Upper lobe of left lung (tissue), 6 donors: ENCODE data around the gene C11orf52. TPM values are rescaled to one million over a fixed set of nuclear protein-coding genes. Genes with fewer than 3 reads are reported as not detected.

Source experiments
- ATAC-seq, 2 donors: fragments of 200-7000 bp; cut with Tn5 transposase; one replicate each; pipeline ENCODE4 v1.9.1; 2022; ENCODE audit warnings: mild to moderate bottlenecking in 2 of 2, moderate library complexity in 2 of 2; ENCODE audit not compliant: low FRiP score in 2 of 2
- DNase-seq, 2 donors: peaks; one replicate each; pipeline ENCODE4 v3.0.0-alpha.2; 2019 to 2020
- H3K27ac ChIP-seq, 4 donors: fragments of 200-600 bp; sonication (generic); one replicate each; pipeline ENCODE4 v1.5.1; 2016 to 2019
- H3K27me3 ChIP-seq, 4 donors: fragments of 200-600 bp; sonication (generic); one replicate each; pipeline ENCODE4 v1.5.1; 2017 to 2019
- H3K36me3 ChIP-seq, 4 donors: fragments of 200-600 bp; sonication (generic); one replicate each; pipeline ENCODE4 v1.5.1; 2016 to 2019
- H3K4me1 ChIP-seq, 4 donors: fragments of 200-600 bp; sonication (generic); one replicate each; pipeline ENCODE4 v1.5.1; 2018 to 2019
- H3K4me3 ChIP-seq, 4 donors: fragments of 200-600 bp; sonication (generic); one replicate each; pipeline ENCODE4 v1.5.1; 2017 to 2019; ENCODE audit warnings: mild to moderate bottlenecking in 2 of 4, moderate library complexity in 1 of 4
- H3K9me3 ChIP-seq, 4 donors: fragments of 200-600 bp; sonication (generic); one replicate each; pipeline ENCODE4 v1.5.1; 2018 to 2019
- EP300 ChIP-seq, 4 donors: sonication (generic); formaldehyde crosslinking; IDR thresholded peaks; one replicate each; pipeline ENCODE4 v1.5.1; 2017; ENCODE audit warnings: antibody characterized with exemption in 4 of 4, control low read depth in 2 of 4
- POLR2A ChIP-seq, 4 donors: fragments of 450-650 bp; IDR thresholded peaks; one replicate each; pipeline ENCODE4 v1.5.1; 2016 to 2017; ENCODE audit warnings: antibody characterized with exemption in 4 of 4, mild to moderate bottlenecking in 2 of 4
- POLR2AphosphoS5 ChIP-seq, 2 donors: sonication (generic); formaldehyde crosslinking; IDR thresholded peaks; one replicate each; pipeline ENCODE4 v1.5.1; 2017; ENCODE audit warnings: antibody characterized with exemption in 2 of 2
- WGBS, 2 donors: methylation state at CpG; one replicate each; pipeline ENCODE4 v1.1.5; 2017 to 2018; 5-methylcytosine and 5-hydroxymethylcytosine counted together
- total RNA-seq, 6 donors: library from RNA; depleted of rRNA in 4 of 6; stranded (reverse); fragments of >200 nt in 4 of 6; gene quantifications; one replicate each; pipeline versions ENCODE4 v1.1.0 to v1.2.1, GENCODE V29; 2016 to 2021
- TF ChIP-seq, protein P1 (sequence below), 6 experiments: fragments of 450-650 bp in 4 of 6; fragments of 200-600 bp in 2 of 6; sonication (generic) in 2 of 6; IDR thresholded peaks; one replicate each; pipeline ENCODE4 v1.5.1; 2016 to 2019; ENCODE audit warnings: antibody characterized with exemption in 6 of 6
- donor health status: DM: no; HTN: no; CAD: no; lungs with moderate emphysema.
- donor health status: DM: no; HTN: yes; CAD: no; lungs with severe emphysema.

Gene C11orf52
- total RNA-seq, 6 donors from 2014 or later, result 7.1 to 26.7 (median 11.3) TPM

DNA sequence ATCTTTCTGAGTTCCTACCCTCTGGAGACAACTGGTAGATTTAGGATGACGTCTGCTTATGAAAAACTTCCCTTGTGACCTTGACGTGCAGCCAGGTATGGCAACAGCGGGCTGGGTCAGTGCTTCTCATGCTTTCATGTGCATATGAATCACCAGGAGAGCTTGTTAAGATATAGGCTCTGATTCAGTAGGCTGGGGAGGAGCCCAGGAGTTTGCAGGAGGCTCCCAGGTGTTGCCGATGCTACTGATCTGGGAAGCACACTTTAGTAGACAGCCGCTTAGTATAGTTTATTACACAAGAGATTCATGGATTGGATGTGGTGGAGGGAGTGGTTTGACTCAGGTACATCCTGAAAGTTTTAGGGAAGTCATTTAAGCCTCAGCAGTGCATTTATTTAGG is 42.2 kb downstream of the C11orf52 start:
- TF ChIP-seq, protein P1, sequence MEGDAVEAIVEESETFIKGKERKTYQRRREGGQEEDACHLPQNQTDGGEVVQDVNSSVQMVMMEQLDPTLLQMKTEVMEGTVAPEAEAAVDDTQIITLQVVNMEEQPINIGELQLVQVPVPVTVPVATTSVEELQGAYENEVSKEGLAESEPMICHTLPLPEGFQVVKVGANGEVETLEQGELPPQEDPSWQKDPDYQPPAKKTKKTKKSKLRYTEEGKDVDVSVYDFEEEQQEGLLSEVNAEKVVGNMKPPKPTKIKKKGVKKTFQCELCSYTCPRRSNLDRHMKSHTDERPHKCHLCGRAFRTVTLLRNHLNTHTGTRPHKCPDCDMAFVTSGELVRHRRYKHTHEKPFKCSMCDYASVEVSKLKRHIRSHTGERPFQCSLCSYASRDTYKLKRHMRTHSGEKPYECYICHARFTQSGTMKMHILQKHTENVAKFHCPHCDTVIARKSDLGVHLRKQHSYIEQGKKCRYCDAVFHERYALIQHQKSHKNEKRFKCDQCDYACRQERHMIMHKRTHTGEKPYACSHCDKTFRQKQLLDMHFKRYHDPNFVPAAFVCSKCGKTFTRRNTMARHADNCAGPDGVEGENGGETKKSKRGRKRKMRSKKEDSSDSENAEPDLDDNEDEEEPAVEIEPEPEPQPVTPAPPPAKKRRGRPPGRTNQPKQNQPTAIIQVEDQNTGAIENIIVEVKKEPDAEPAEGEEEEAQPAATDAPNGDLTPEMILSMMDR (IDR thresholded peaks at IDR 0.05), result no peak
- TF ChIP-seq EP300 (IDR thresholded peaks at IDR 0.05), result no peak
- TF ChIP-seq POLR2A (IDR thresholded peaks at IDR 0.05), result no peak
- TF ChIP-seq POLR2AphosphoS5 (IDR thresholded peaks at IDR 0.05), result no peak

DNA sequence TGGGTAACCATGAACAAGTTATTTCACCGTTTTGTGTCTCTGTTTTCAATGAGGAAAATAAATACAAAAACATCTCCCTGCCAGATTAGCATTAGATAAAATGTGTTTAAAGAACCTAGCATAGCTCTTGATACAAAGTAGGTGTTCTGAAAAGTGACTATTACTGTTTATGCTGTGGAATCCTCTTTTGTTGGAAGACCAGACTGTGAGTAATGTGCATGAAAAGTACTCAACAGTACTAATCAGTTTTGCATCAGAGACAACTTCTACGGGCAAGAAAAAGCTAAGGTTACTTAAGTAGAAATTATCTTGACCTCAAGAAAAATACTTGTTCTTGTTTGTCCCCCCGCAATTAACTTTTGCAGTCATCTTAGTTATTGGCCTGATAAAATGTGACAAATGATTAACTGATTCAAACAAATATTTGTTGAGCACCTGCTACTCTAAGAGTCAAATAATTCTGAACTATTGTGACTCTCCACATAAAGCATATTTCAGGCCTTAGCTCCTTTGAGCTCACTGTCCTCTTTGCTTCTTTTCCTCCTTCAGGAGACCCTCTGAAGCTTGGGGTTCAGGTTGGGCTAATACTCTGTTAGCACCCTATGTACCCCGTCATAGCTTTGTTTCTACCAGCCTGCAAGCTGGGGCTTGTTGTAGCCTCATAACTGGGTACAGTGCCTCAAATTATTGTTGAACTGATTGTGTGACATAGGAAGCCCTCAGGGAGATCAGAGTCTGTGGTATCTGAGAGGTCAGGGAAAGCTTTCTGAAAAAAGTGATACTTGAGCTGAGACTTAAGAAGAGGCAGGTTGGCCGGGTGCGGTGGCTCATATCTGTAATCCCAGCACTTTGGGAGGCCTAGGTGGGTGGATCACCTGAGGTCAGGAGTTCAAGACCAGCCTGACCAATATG is 42.9 kb downstream of the C11orf52 start:
- no peak for ATAC-seq
- WGBS, 2 donors, result 57 to 76% methylated on average over 6 of the region's 6 CpGs
- Histone ChIP-seq H3K27me3 (no peaks in the 10 kb centered on the region), H3K9me3 (no peaks in the 10 kb centered on the region), H3K4me1 (no peaks in the 10 kb centered on the region), H3K4me3 (no peak overlapping the region), H3K36me3 (no peaks in the 10 kb centered on the region), H3K27ac (peak overlapping the region in 1 of 4 donors; percentile 34)
- no peak for DNase-seq
- no peak for TF ChIP-seq EP300 (IDR thresholded peaks at IDR 0.05)
- TF ChIP-seq, protein P1 (IDR thresholded peaks at IDR 0.05), result no peak

More for the DNA sequence above, 42.2 kb downstream of the C11orf52 start:
- Histone ChIP-seq H3K27ac (no peak overlapping the region), H3K36me3 (no peaks in the 10 kb centered on the region), H3K4me3 (no peak overlapping the region), H3K9me3 (no peaks in the 10 kb centered on the region), H3K4me1 (no peaks in the 10 kb centered on the region), H3K27me3 (no peaks in the 10 kb centered on the region)
- WGBS, 2 donors, result 82 to 84% methylated on average over 5 of the region's 5 CpGs
- no peak for DNase-seq
- ATAC-seq, result peak in 1 of 2 donors; percentile 17

DNA sequence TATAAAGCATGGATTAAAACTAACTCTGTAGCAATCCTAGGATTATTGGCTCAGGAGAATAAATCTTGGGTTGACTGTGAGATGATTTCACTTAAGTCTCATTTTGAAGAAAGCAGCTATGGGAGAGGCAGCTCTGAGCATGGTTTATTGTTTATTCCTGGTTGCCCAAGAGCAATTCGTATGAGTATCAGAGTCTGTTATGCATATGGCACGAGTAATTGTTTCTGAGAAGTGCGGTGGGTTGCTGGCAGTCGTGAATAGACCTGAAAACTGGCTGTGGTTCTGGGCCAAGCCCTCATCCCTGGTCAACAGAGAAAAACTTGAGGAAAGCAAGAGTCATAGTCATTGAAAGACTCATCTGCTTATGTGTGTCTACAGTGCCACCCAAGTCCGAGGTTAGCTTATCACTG is 45.2 kb downstream of the C11orf52 start:
- no peaks in the 10 kb centered on the region for H3K9me3 ChIP-seq
- TF ChIP-seq POLR2A (IDR thresholded peaks at IDR 0.05) (no peak), EP300 (IDR thresholded peaks at IDR 0.05) (no peak), POLR2AphosphoS5 (IDR thresholded peaks at IDR 0.05) (no peak)
- TF ChIP-seq, protein P1 (IDR thresholded peaks at IDR 0.05), result no peak
- no peak for ATAC-seq
- DNase-seq, result no peak
- no peaks in the 10 kb centered on the region for H3K27me3 ChIP-seq
- no peaks in the 10 kb centered on the region for H3K4me1 ChIP-seq
- no peaks in the 10 kb centered on the region for H3K36me3 ChIP-seq
- H3K4me3 ChIP-seq, result no peak overlapping the region
- H3K27ac ChIP-seq, result no peak overlapping the region
- 84% methylated on average over 5 of the region's 5 CpGs for WGBS, 2 donors

DNA sequence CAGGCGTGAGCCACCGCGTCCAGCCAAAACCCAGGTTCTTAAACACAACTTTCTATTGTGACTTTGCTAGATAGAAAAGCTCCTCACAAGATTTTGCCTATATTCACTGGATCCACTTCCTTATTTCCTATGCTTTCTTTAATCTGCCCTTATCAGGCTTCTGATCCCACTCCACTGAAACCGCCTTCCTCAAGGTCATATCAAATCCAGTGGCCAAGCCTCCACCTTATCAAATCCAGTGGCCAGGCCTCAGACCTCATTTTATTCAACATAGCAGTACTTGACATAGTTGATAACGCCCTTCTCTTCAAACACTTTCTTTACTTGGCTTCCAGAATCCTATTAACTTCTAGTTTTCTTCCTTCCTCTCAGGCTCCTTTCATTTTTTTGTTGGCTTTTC is 48.0 kb downstream of the C11orf52 start:
- Histone ChIP-seq H3K27ac (no peak overlapping the region), H3K4me3 (no peak overlapping the region), H3K27me3 (no peaks in the 10 kb centered on the region), H3K4me1 (no peaks in the 10 kb centered on the region), H3K36me3 (no peaks in the 10 kb centered on the region), H3K9me3 (no peaks in the 10 kb centered on the region)
- DNase-seq (no peak), ATAC-seq (no peak)
- WGBS, 2 donors, result 85 to 86% methylated on average over 5 of the region's 5 CpGs
- TF ChIP-seq EP300 (IDR thresholded peaks at IDR 0.05), result no peak
- TF ChIP-seq, protein P1 (IDR thresholded peaks at IDR 0.05), result no peak
- TF ChIP-seq POLR2A (IDR thresholded peaks at IDR 0.05), result no peak
- TF ChIP-seq POLR2AphosphoS5 (IDR thresholded peaks at IDR 0.05), result no peak

DNA sequence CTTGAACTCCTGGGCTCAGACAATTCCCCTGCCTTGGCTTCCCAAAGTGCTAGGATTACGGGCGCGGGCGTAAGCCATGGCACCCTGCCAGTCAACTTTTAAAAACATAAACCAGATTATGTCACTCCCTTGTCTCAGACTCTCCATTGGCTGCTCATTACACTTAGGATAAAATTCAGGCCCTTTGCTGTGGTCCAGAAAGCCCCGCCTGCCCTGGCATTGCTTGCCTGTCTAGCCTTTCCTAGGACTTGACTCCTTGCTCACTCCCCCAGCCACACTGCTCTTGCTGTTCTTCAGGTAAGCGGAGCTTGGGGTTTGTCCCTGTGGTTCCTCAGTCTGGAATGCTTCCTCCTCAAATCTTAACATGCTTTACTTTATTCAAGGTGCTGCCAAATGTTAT is 48.9 kb downstream of the C11orf52 start:
- 57 to 64% methylated on average over 6 of the region's 6 CpGs for WGBS, 2 donors
- DNase-seq, result no peak
- TF ChIP-seq POLR2AphosphoS5 (IDR thresholded peaks at IDR 0.05), result no peak
- no peak for TF ChIP-seq EP300 (IDR thresholded peaks at IDR 0.05)
- TF ChIP-seq, protein P1 (IDR thresholded peaks at IDR 0.05), result no peak
- TF ChIP-seq POLR2A (IDR thresholded peaks at IDR 0.05), result no peak
- Histone ChIP-seq H3K4me1 (no peaks in the 10 kb centered on the region), H3K36me3 (no peaks in the 10 kb centered on the region), H3K9me3 (no peaks in the 10 kb centered on the region), H3K27ac (no peak overlapping the region), H3K27me3 (no peaks in the 10 kb centered on the region), H3K4me3 (no peak overlapping the region)
- ATAC-seq, result peak in 1 of 2 donors; percentile 40
